Right renal cortex interstitium (tissue), 3 donors: ENCODE data around the gene PARN. TPM values are rescaled to one million over a fixed set of nuclear protein-coding genes. Genes with fewer than 3 reads are reported as not detected.

Source experiments
- DNase-seq, 3 donors: peaks; one replicate each; pipeline ENCODE4 v3.0.0-alpha.2; 2013; ENCODE audit warnings: low read depth in 3 of 3, low spot score in 2 of 3
- polyA plus RNA-seq, 3 donors: library from polyadenylated mRNA; unstranded; fragments of 120-200 nt; gene quantifications; one replicate each; pipeline ENCODE4 v1.2.1, GENCODE V29; 2013; ENCODE audit not compliant: insufficient read length in 3 of 3

Gene PARN
- polyA plus RNA-seq, 3 donors: 38.8 to 45.4 (median 38.9) TPM

GRCh38 chr16:14502256-14502875 is 127.7 kb downstream of the PARN start:
- no peak for DNase-seq

DNA sequence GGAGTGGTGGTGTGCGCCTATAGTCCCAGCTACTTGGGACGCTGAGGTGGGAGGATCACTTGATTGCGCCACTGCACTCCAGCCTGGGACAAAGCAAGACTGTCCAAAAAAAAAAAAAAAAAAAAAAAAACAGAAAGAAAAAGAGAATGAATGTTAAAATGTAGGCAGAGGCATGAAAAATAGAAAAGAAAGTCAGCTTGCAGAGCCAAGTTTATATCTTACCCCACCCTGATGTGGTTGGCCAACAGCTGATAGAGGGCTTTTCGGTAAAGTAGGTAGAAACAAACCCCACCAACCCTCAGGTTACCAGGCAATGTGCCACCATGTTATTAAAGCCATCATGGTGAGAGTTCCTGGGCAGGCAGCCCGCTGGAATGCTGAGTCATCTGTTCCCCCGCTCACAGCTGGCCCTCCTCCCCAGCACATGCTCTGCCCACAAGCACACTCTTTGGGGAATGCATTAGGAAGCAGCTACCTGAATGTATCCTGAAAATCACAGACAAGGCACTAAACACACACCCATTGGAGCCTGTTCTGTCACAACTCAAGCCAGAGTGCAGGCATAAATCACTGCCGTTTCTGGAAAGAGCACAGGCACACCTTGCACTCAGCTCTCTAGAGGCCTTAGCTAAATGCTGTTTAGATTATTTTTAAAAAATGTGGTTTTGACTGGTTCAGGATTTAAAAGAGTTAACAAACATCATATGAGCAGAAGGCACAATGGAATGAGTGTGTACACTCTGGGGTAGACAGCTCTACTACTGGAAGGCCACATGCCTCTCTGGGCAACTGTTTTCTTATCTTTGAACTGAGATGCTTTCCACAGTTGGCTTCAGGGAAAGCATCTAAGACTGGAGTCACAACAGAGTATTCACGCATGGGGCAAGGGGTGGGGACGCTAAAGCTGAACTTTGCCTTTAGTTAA is 128.5 kb downstream of the PARN start:
- no peak for DNase-seq

- DNase-seq: no peak
Observed at GRCh38 chr16:14500791-14501190, 129.3 kb downstream of the PARN start.

GRCh38 chr16:14499110-14499509 is 130.9 kb downstream of the PARN start:
- no peak for DNase-seq

GRCh38 chr16:14497245-14498082 is 132.6 kb downstream of the PARN start:
- DNase-seq: no peak

- no peak for DNase-seq
Observed at GRCh38 chr16:14496786-14497185, 133.3 kb downstream of the PARN start.

DNA sequence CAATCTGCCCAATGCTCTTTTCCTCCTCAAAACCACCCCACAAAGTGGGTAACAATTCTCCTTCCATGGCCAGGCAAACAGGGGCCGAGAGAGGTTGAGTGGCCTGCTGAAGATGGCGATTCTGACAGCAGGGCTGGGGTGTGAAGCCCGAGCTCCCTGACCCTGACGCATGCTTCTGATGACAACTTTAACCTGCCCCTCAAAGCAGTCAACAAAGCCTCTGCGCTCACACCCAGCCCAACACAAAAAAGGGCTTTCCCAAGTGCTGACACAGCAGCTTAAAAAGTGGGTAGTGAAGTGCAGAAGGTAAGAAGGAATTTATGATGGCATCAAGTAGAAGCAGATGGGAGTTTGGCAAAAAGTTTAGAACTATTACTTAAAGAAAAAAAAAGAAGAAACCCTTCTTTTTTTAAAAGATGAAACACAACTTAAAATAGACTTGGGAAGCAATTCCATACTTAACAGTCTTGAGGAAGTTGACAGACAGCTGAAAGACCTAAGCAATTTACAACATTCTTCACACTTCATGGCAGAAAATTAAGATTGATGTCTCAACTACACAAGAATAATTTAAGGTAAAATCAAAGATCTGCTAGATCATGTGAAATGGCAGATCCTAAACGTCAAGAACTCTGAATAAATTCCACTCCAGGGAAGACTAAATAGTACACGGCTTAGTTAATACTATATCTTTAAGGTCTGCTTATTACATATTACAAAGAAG is 133.9 kb downstream of the PARN start:
- DNase-seq: no peak

- DNase-seq: no peak
Observed at GRCh38 chr16:14495213-14496046, 134.6 kb downstream of the PARN start.

GRCh38 chr16:14494396-14494966 is 135.6 kb downstream of the PARN start:
- DNase-seq: no peak

- DNase-seq: no peak
Observed at GRCh38 chr16:14493791-14494190, 136.3 kb downstream of the PARN start.

GRCh38 chr16:14492614-14493013 is 137.4 kb downstream of the PARN start:
- DNase-seq: no peak

GRCh38 chr16:14491861-14492529 is 138.1 kb downstream of the PARN start:
- no peak for DNase-seq

DNA sequence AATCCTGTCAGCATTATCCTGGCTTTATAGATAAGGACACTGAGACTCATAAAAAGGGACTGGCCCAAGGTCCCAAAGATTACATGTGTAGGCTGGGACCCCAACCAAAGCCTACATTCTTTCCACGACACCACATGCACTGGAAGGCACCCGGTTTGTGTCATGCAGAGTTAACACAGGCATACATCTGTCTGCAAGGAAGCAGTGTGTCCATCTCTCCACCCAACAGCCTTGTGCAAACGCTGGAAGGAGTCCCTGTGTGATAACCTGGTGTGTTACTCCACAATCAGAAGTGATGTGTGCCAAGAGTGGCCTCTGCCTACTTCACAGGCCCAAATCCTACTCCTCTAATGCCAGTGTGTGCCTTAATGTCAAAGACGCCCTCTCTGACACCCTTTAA is 139.8 kb downstream of the PARN start:
- DNase-seq: no peak

DNA sequence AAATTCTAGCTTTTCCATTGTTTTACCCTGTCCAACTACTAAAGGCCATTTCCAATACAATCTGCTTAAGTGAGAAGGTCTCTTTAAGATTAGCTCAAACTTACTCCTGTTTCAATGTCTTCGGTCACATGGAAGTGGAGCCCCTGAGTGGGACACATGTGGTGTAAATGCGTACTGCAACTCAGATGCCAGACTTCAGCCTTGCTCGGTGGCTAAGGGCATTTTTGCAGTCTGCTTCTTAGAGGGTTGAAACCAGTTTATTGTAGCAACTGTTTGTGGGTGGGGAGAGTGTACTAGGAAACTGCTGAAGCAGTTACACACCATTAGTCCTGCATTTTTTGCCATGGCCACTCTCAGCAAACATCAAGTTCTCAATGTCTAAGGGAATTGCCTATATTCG is 140.6 kb downstream of the PARN start:
- peak in 1 of 3 donors; percentile 54 for DNase-seq

- DNase-seq: no peak
Observed at GRCh38 chr16:14487579-14487978, 142.5 kb downstream of the PARN start.

- peak; percentile 79 to 84 (median 80) for DNase-seq
Observed at GRCh38 chr16:14486520-14487303, 143.3 kb downstream of the PARN start.

DNA sequence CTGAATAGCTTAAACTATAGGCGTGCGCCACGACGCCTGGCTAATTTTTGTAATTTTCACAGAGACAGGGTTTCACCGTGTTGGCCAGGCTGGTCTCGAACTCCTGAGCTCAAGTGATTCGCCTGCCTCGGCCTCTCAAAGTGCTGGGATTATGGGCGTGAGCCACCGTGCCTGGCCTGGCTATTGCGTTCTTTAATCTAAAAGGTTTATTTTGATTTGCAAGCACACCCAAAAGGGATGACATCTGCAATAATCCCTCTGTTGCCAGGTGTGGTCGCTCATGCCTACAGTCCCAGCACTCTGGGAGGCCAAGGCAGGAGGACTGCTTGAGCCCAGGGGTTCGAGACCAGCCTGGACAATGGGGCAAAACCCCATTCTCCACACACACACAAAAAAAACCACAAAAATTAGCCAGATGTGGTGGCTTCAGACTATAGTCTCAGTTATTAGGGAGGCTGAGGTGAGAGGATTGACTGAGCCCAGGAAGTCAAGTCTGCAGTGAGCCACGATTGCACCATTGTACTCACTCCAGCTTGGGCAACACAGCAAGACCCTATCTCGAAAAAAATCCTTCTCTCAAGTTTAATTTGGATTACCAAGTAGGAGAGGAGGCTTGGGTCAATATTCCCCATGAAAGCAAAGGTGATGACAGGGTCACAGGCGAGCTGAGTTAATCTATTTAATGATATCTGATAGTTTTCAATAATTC is 144.1 kb downstream of the PARN start:
- no peak for DNase-seq
